Measurements from ENCODE around the gene PMFBP1.

GRCh38 chr16:72122308-72122707 is 49.6 kb downstream of the PMFBP1 start:
- TF ChIP-seq, protein P1, sequence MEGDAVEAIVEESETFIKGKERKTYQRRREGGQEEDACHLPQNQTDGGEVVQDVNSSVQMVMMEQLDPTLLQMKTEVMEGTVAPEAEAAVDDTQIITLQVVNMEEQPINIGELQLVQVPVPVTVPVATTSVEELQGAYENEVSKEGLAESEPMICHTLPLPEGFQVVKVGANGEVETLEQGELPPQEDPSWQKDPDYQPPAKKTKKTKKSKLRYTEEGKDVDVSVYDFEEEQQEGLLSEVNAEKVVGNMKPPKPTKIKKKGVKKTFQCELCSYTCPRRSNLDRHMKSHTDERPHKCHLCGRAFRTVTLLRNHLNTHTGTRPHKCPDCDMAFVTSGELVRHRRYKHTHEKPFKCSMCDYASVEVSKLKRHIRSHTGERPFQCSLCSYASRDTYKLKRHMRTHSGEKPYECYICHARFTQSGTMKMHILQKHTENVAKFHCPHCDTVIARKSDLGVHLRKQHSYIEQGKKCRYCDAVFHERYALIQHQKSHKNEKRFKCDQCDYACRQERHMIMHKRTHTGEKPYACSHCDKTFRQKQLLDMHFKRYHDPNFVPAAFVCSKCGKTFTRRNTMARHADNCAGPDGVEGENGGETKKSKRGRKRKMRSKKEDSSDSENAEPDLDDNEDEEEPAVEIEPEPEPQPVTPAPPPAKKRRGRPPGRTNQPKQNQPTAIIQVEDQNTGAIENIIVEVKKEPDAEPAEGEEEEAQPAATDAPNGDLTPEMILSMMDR (IDR thresholded peaks at IDR 0.05; ENCODE audit: low read depth, low read length) = no peak
- TF ChIP-seq MYC (IDR thresholded peaks at IDR 0.05; ENCODE audit: low read depth, low read length) = no peak
